Thyroid gland (tissue), 4 donors: ENCODE measurements around the gene UBTF.

Experiments
- POLR2A ChIP-seq, 2 donors: fragments of 450-650 bp; IDR thresholded peaks; one replicate each; pipeline ENCODE4 v1.6.1; 2017; ENCODE audit warnings: antibody characterized with exemption in 2 of 2, mild to moderate bottlenecking in 2 of 2, moderate library complexity in 1 of 2
- TF ChIP-seq, protein P1 (sequence below), 6 experiments: fragments of 200-600 bp in 3 of 6; fragments of 450-650 bp in 3 of 6; sonication (generic) in 3 of 6; IDR thresholded peaks; one replicate each; pipeline ENCODE4 v1.5.1; 2016 to 2019; ENCODE audit warnings: antibody characterized with exemption in 6 of 6, mild to moderate bottlenecking in 2 of 6, inconsistent platforms in 1 of 6, moderate library complexity in 1 of 6

GRCh38 chr17:44184212-44184810 is 35.2 kb downstream of the UBTF start:
- TF ChIP-seq, protein P1, sequence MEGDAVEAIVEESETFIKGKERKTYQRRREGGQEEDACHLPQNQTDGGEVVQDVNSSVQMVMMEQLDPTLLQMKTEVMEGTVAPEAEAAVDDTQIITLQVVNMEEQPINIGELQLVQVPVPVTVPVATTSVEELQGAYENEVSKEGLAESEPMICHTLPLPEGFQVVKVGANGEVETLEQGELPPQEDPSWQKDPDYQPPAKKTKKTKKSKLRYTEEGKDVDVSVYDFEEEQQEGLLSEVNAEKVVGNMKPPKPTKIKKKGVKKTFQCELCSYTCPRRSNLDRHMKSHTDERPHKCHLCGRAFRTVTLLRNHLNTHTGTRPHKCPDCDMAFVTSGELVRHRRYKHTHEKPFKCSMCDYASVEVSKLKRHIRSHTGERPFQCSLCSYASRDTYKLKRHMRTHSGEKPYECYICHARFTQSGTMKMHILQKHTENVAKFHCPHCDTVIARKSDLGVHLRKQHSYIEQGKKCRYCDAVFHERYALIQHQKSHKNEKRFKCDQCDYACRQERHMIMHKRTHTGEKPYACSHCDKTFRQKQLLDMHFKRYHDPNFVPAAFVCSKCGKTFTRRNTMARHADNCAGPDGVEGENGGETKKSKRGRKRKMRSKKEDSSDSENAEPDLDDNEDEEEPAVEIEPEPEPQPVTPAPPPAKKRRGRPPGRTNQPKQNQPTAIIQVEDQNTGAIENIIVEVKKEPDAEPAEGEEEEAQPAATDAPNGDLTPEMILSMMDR (IDR thresholded peaks at IDR 0.05): no peak
- TF ChIP-seq POLR2A (IDR thresholded peaks at IDR 0.05): no peak
